ENCODE measurements around the gene UBE2J2.

The UBE2J2 gene

GRCh38 chr1:1245817-1246576, 27.7 kb downstream of the UBE2J2 start:
- Histone ChIP-seq H3K9me3 (ENCODE audit: control insufficient read depth, low read length) (no peaks in the 10 kb centered on the region), H3K79me2 (no peaks in the 10 kb centered on the region), H3K36me3 (ENCODE audit: control insufficient read depth, insufficient read depth, low read length) (no peaks in the 10 kb centered on the region), H3K4me3 (ENCODE audit: low read depth, low read length) (no peak overlapping the region), H3K27ac (no peak overlapping the region), H2AFZ (no peak overlapping the region), H3K4me1 (no peaks in the 10 kb centered on the region), H3K27me3 (ENCODE audit: control insufficient read depth, insufficient read depth, low read length) (no peaks in the 10 kb centered on the region), H3K9ac (no peak overlapping the region), H3K4me2 (ENCODE audit: low read length) (no peak overlapping the region)
- TF ChIP-seq CTCF (IDR thresholded peaks at IDR 0.05), result no peak

GRCh38 chr1:1245178-1245816, 28.4 kb downstream of the UBE2J2 start:
- no peak overlapping the region for H3K4me3 ChIP-seq (ENCODE audit: low read depth, low read length)

GRCh38 chr1:1244192-1244811, 29.4 kb downstream of the UBE2J2 start:
- Histone ChIP-seq H3K27ac (no peak overlapping the region), H3K9me3 (ENCODE audit: control insufficient read depth, low read length) (no peaks in the 10 kb centered on the region), H2AFZ (no peak overlapping the region), H3K4me2 (ENCODE audit: low read length) (no peak overlapping the region), H3K27me3 (ENCODE audit: control insufficient read depth, insufficient read depth, low read length) (no peaks in the 10 kb centered on the region), H3K4me1 (no peaks in the 10 kb centered on the region), H3K36me3 (ENCODE audit: control insufficient read depth, insufficient read depth, low read length) (no peaks in the 10 kb centered on the region), H3K79me2 (no peaks in the 10 kb centered on the region), H3K4me3 (ENCODE audit: low read depth, low read length) (no peak overlapping the region), H3K9ac (no peak overlapping the region)
- no peak for TF ChIP-seq CTCF (IDR thresholded peaks at IDR 0.05)

More at GRCh38 chr1:1245178-1245816, 28.4 kb downstream of the UBE2J2 start:
- no peaks in the 10 kb centered on the region for H3K9me3 ChIP-seq (ENCODE audit: control insufficient read depth, low read length)
- H3K9ac ChIP-seq, result no peak overlapping the region
- no peaks in the 10 kb centered on the region for H3K4me1 ChIP-seq
- H3K27ac ChIP-seq, result no peak overlapping the region
- no peaks in the 10 kb centered on the region for H3K36me3 ChIP-seq (ENCODE audit: control insufficient read depth, insufficient read depth, low read length)
- no peaks in the 10 kb centered on the region for H3K79me2 ChIP-seq
- H2AFZ ChIP-seq, result no peak overlapping the region
- TF ChIP-seq CTCF (IDR thresholded peaks at IDR 0.05), result no peak
- H3K4me2 ChIP-seq (ENCODE audit: low read length), result no peak overlapping the region
- H3K27me3 ChIP-seq (ENCODE audit: control insufficient read depth, insufficient read depth, low read length), result no peaks in the 10 kb centered on the region

GRCh38 chr1:1243807-1244191, 29.9 kb downstream of the UBE2J2 start:
- Histone ChIP-seq H3K27ac (no peak overlapping the region), H3K79me2 (no peaks in the 10 kb centered on the region), H3K4me1 (no peaks in the 10 kb centered on the region), H2AFZ (no peak overlapping the region), H3K4me3 (ENCODE audit: low read depth, low read length) (no peak overlapping the region), H3K36me3 (ENCODE audit: control insufficient read depth, insufficient read depth, low read length) (no peaks in the 10 kb centered on the region), H3K9ac (no peak overlapping the region), H3K4me2 (ENCODE audit: low read length) (no peak overlapping the region), H3K27me3 (ENCODE audit: control insufficient read depth, insufficient read depth, low read length) (no peaks in the 10 kb centered on the region), H3K9me3 (ENCODE audit: control insufficient read depth, low read length) (no peaks in the 10 kb centered on the region)
- no peak for TF ChIP-seq CTCF (IDR thresholded peaks at IDR 0.05)

Data from parathyroid adenoma (tissue), 2 donors.